Liver (tissue), 9 donors: ENCODE results near the gene TJP2. TPM values are rescaled to one million over a fixed set of nuclear protein-coding genes. Genes with fewer than 3 reads are reported as not detected.
A peak's percentile ranks its signal among the peaks of the same experiment; 100 is the strongest.

Source experiments
- DNase-seq: peaks from one replicate; pipeline ENCODE4 v3.0.0-alpha.2; 2017; ENCODE audit warnings: low spot score
- H3K27ac ChIP-seq, 2 donors: one replicate each; pipeline ENCODE4 v1.7.0; 2013; ENCODE audit warnings: inconsistent platforms in 2 of 2, low read length in 2 of 2, control low read depth in 1 of 2, low read depth in 1 of 2, mild to moderate bottlenecking in 1 of 2
- H3K27me3 ChIP-seq, 4 donors: one replicate each; pipeline versions ENCODE4 v1.6.1 to v1.7.0; 2013; ENCODE audit warnings: low read length in 3 of 4, inconsistent platforms in 1 of 4, mild to moderate bottlenecking in 1 of 4, moderate library complexity in 1 of 4; ENCODE audit not compliant: control insufficient read depth in 4 of 4, insufficient read depth in 4 of 4
- H3K36me3 ChIP-seq, 4 donors: one replicate each; pipeline versions ENCODE4 v1.6.1 to v1.7.0; 2013; ENCODE audit warnings: low read length in 3 of 4, mild to moderate bottlenecking in 3 of 4, low read depth in 1 of 4, moderate library complexity in 1 of 4; ENCODE audit not compliant: control insufficient read depth in 4 of 4, insufficient read depth in 3 of 4
- H3K4me1 ChIP-seq, 4 donors: one replicate each; pipeline versions ENCODE4 v1.6.1 to v1.7.0; 2013; ENCODE audit warnings: low read length in 3 of 4, mild to moderate bottlenecking in 3 of 4, moderate library complexity in 1 of 4; ENCODE audit not compliant: control insufficient read depth in 4 of 4, insufficient read depth in 4 of 4
- H3K4me3 ChIP-seq, 3 donors: one replicate each; pipeline versions ENCODE4 v1.6.1 to v1.7.0; 2013; ENCODE audit warnings: low read length in 3 of 3, control low read depth in 1 of 3, low read depth in 1 of 3, mild to moderate bottlenecking in 1 of 3
- H3K9ac ChIP-seq, 2 donors: one replicate each; pipeline ENCODE4 v1.7.0; 2013; ENCODE audit warnings: low read length in 2 of 2, mild to moderate bottlenecking in 2 of 2, moderate library complexity in 2 of 2, control low read depth in 1 of 2, low read depth in 1 of 2
- H3K9me3 ChIP-seq, 4 donors: one replicate each; pipeline versions ENCODE4 v1.6.1 to v1.7.0; 2013; ENCODE audit warnings: low read length in 3 of 4; ENCODE audit not compliant: control insufficient read depth in 4 of 4
- EGR1 ChIP-seq, 2 donors: IDR thresholded peaks; 2 replicates each; pipeline ENCODE4 v1.6.1; 2016 to 2018; ENCODE audit warnings: antibody characterized with exemption in 2 of 2, low read depth in 2 of 2
- FOXA1 ChIP-seq: IDR thresholded peaks from 2 replicates; pipeline ENCODE4 v1.6.1; 2016; ENCODE audit warnings: antibody characterized with exemption
- FOXA2 ChIP-seq: IDR thresholded peaks from 2 replicates; pipeline ENCODE4 v1.6.1; 2016; ENCODE audit warnings: antibody characterized with exemption
- GABPA ChIP-seq, 2 donors: IDR thresholded peaks in 1 of 2; conservative IDR thresholded peaks in 1 of 2; 2 replicates each; pipeline ENCODE4 v1.6.1; 2016; ENCODE audit warnings: antibody characterized with exemption in 2 of 2, mild to moderate bottlenecking in 1 of 2, moderate library complexity in 1 of 2
- HNF4A ChIP-seq, 2 donors: conservative IDR thresholded peaks; 2 replicates each; pipeline ENCODE4 v1.6.1; 2016; ENCODE audit warnings: antibody characterized with exemption in 2 of 2, mild to moderate bottlenecking in 2 of 2
- HNF4G ChIP-seq: IDR thresholded peaks from 2 replicates; pipeline ENCODE4 v1.6.1; 2016; ENCODE audit warnings: antibody characterized with exemption
- JUND ChIP-seq, 2 donors: IDR thresholded peaks; 2 replicates each; pipeline ENCODE4 v1.6.1; 2016; ENCODE audit warnings: antibody characterized with exemption in 2 of 2
- NR2F2 ChIP-seq: IDR thresholded peaks from 2 replicates; pipeline ENCODE4 v1.6.1; 2016; ENCODE audit warnings: antibody characterized with exemption
- RAD21 ChIP-seq, 2 donors: IDR thresholded peaks; 2 replicates each; pipeline ENCODE4 v1.6.1; 2016; ENCODE audit warnings: antibody characterized with exemption in 2 of 2, mild to moderate bottlenecking in 2 of 2
- RXRA ChIP-seq, 2 donors: IDR thresholded peaks; 2 replicates each; pipeline ENCODE4 v1.6.1; 2017 to 2018; ENCODE audit warnings: antibody characterized with exemption in 2 of 2, mild to moderate bottlenecking in 1 of 2
- SP1 ChIP-seq: IDR thresholded peaks from 2 replicates; pipeline ENCODE4 v1.6.1; 2018; ENCODE audit warnings: antibody characterized with exemption, mild to moderate bottlenecking
- TAF1 ChIP-seq: conservative IDR thresholded peaks from 2 replicates; pipeline ENCODE4 v1.6.1; 2016; ENCODE audit warnings: antibody characterized with exemption, mild to moderate bottlenecking
- YY1 ChIP-seq: IDR thresholded peaks from 2 replicates; pipeline ENCODE4 v1.6.1; 2016; ENCODE audit warnings: antibody characterized with exemption, mild to moderate bottlenecking
- WGBS: extraction: QIAGEN DNeasy Blood & Tissue Kit; methylation state at CpG from one replicate; pipeline ENCODE4 v1.1.7; 2013; 5-methylcytosine and 5-hydroxymethylcytosine counted together
- polyA plus RNA-seq, 2 donors: library from polyadenylated mRNA; stranded (reverse) in 1 of 2; unstranded in 1 of 2; fragments of 200-250 nt in 1 of 2; fragments of >200 nt in 1 of 2; fragmentation: Nextera tagmentation in 1 of 2; extraction: Ambion mirVana in 1 of 2; gene quantifications; one replicate each; pipeline versions ENCODE4 v1.2.1 to v1.2.3, GENCODE V29; 2013 to 2015
- total RNA-seq, 2 donors: library from RNA; depleted of rRNA; stranded (reverse); fragments of >200 nt; gene quantifications; one replicate each; pipeline ENCODE4 v1.2.3, GENCODE V29; 2014
- TF ChIP-seq, protein P1 (sequence below): IDR thresholded peaks from 2 replicates; pipeline ENCODE4 v1.6.1; 2016; ENCODE audit warnings: antibody characterized with exemption, mild to moderate bottlenecking
- TF ChIP-seq, protein P2 (sequence below): fragments of 150-350 bp; IDR thresholded peaks from 2 replicates; pipeline ENCODE4 v1.5.1; 2017; ENCODE audit warnings: improper control_type of control experiment, low read depth, low read length; ENCODE audit not compliant: missing input control
- TF ChIP-seq, protein P3 (sequence below): IDR thresholded peaks from 2 replicates; pipeline ENCODE4 v1.6.1; 2016; ENCODE audit warnings: antibody characterized with exemption
- TF ChIP-seq, protein P4 (sequence below): IDR thresholded peaks from 2 replicates; pipeline ENCODE4 v1.6.1; 2016; ENCODE audit warnings: antibody characterized with exemption
- donor health status: healthy.
- donor health status: healthy.
- donor health status: healthy.
- donor health status: healthy.
- donor health status: healthy.

TJP2 gene
- total and polyA plus RNA-seq, 4 donors: 23.2 to 74.0 (median 32.6) TPM

DNA sequence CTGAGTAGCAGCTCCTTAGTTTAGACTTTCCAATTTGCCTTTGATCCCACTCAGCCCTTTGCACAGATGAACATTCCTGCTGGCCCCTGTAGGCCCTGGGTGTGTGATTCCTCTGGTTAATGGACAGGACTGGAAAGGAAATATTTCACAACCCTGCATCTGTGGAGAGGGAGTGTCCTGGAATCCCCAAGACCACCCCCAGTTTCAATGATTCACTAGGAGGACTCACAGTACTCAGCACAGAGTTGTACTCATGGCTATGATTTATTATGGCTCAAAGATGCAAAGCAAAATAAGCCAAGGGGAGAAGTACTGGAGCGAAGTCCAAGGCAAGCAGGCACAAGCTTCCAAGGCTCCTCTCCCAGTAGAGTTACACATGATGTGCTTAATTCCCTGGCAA is 42.4 kb upstream of the TJP2 start:
- WGBS: 89% methylated on average over 1 of the region's 1 CpG
- DNase-seq: no peak
- Histone ChIP-seq H3K27me3 (no peaks in the 10 kb centered on the region), H3K9ac (no peak overlapping the region), H3K4me3 (no peak overlapping the region), H3K36me3 (peaks cover 0 to 5% (median 2%) of the 10 kb centered on the region in 4 donors), H3K4me1 (peaks cover 1 to 9% (median 7%) of the 10 kb centered on the region in 4 donors), H3K27ac (no peak overlapping the region), H3K9me3 (no peaks in the 10 kb centered on the region)
- peak in 1 of 2 donors; percentile 32 for TF ChIP-seq HNF4A (conservative IDR thresholded peaks at IDR 0.05)
- TF ChIP-seq SP1: peak; percentile 23
- TF ChIP-seq, protein P1, sequence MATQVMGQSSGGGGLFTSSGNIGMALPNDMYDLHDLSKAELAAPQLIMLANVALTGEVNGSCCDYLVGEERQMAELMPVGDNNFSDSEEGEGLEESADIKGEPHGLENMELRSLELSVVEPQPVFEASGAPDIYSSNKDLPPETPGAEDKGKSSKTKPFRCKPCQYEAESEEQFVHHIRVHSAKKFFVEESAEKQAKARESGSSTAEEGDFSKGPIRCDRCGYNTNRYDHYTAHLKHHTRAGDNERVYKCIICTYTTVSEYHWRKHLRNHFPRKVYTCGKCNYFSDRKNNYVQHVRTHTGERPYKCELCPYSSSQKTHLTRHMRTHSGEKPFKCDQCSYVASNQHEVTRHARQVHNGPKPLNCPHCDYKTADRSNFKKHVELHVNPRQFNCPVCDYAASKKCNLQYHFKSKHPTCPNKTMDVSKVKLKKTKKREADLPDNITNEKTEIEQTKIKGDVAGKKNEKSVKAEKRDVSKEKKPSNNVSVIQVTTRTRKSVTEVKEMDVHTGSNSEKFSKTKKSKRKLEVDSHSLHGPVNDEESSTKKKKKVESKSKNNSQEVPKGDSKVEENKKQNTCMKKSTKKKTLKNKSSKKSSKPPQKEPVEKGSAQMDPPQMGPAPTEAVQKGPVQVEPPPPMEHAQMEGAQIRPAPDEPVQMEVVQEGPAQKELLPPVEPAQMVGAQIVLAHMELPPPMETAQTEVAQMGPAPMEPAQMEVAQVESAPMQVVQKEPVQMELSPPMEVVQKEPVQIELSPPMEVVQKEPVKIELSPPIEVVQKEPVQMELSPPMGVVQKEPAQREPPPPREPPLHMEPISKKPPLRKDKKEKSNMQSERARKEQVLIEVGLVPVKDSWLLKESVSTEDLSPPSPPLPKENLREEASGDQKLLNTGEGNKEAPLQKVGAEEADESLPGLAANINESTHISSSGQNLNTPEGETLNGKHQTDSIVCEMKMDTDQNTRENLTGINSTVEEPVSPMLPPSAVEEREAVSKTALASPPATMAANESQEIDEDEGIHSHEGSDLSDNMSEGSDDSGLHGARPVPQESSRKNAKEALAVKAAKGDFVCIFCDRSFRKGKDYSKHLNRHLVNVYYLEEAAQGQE: no peak
- TF ChIP-seq RXRA (IDR thresholded peaks at IDR 0.05): peak in 1 of 2 donors; percentile 6
- TF ChIP-seq YY1: no peak
- peak in 1 of 2 donors; percentile 26 for TF ChIP-seq RAD21 (IDR thresholded peaks at IDR 0.05)
- no peak for TF ChIP-seq FOXA1

DNA sequence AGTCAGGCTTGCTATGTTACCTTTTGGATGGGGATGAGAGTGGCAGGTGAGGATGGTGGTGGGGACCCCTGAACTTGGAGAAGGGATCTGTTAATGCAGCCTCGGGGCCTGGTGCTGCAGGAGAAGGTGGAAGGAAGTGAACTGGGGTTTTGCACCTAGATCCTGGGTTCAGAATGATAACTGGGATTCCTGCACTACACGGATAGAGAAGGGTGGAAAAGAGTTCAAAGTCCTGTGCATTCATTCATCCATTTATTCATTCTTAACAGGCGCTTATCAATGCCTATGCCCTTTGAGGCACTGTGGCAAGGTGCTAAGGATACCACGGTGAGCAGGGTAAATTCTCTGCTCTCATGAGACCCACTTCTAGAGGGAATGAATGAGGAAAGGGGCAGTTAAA is 41.7 kb upstream of the TJP2 start:
- Histone ChIP-seq H3K4me1 (peaks cover 1 to 9% (median 7%) of the 10 kb centered on the region in 4 donors), H3K27me3 (no peaks in the 10 kb centered on the region), H3K4me3 (no peak overlapping the region), H3K36me3 (peaks cover 0 to 5% (median 2%) of the 10 kb centered on the region in 4 donors), H3K9ac (no peak overlapping the region), H3K9me3 (no peaks in the 10 kb centered on the region), H3K27ac (no peak overlapping the region)
- TF ChIP-seq TAF1 (no peak), RAD21 (IDR thresholded peaks at IDR 0.05) (no peak)
- TF ChIP-seq, protein P2, sequence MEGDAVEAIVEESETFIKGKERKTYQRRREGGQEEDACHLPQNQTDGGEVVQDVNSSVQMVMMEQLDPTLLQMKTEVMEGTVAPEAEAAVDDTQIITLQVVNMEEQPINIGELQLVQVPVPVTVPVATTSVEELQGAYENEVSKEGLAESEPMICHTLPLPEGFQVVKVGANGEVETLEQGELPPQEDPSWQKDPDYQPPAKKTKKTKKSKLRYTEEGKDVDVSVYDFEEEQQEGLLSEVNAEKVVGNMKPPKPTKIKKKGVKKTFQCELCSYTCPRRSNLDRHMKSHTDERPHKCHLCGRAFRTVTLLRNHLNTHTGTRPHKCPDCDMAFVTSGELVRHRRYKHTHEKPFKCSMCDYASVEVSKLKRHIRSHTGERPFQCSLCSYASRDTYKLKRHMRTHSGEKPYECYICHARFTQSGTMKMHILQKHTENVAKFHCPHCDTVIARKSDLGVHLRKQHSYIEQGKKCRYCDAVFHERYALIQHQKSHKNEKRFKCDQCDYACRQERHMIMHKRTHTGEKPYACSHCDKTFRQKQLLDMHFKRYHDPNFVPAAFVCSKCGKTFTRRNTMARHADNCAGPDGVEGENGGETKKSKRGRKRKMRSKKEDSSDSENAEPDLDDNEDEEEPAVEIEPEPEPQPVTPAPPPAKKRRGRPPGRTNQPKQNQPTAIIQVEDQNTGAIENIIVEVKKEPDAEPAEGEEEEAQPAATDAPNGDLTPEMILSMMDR: no peak
- DNase-seq: no peak
- WGBS: 84% methylated on average over 4 of the region's 4 CpGs

DNA sequence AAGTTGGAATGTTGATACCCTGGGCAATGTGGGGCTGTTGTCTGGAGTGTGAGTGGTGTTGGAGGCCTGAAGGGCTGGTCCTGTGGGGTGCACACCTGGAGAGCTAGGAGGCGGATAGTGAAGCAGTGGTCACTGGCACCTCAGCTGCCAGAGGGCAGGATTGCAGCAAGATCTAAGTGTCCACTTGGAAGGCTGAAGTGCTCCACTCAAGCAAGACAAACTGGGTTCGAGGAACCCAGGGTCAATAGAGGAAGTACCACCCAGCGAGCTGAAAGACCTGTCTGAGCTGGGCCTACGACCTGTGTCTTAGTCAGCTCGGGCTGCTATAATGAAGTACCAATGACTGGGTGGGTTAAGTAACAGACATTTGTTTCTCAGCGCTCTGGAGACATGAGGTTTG is 39.7 kb upstream of the TJP2 start:
- Histone ChIP-seq H3K9ac (no peak overlapping the region), H3K36me3 (peaks cover 1 to 10% (median 3%) of the 10 kb centered on the region in 4 donors), H3K9me3 (no peaks in the 10 kb centered on the region), H3K27ac (no peak overlapping the region), H3K27me3 (no peaks in the 10 kb centered on the region), H3K4me1 (peaks cover 1 to 9% (median 7%) of the 10 kb centered on the region in 4 donors), H3K4me3 (no peak overlapping the region)
- no peak for DNase-seq
- WGBS: 93% methylated on average over 6 of the region's 6 CpGs
- no peak for TF ChIP-seq FOXA1
- TF ChIP-seq RAD21 (IDR thresholded peaks at IDR 0.05): no peak
- no peak for TF ChIP-seq SP1
- TF ChIP-seq TAF1: no peak
- TF ChIP-seq RXRA (IDR thresholded peaks at IDR 0.05): no peak
- no peak for TF ChIP-seq FOXA2
- TF ChIP-seq GABPA (IDR thresholded peaks at IDR 0.05 in 1 of 2, conservative IDR thresholded peaks at IDR 0.05 in 1 of 2): no peak
- TF ChIP-seq, protein P2: no peak
- no peak for TF ChIP-seq EGR1 (IDR thresholded peaks at IDR 0.05; ENCODE audit: low read depth in 2 of 2)
- TF ChIP-seq HNF4A (conservative IDR thresholded peaks at IDR 0.05): no peak
- no peak for TF ChIP-seq NR2F2
- TF ChIP-seq YY1: no peak
- TF ChIP-seq JUND (IDR thresholded peaks at IDR 0.05): no peak
- TF ChIP-seq, protein P3, sequence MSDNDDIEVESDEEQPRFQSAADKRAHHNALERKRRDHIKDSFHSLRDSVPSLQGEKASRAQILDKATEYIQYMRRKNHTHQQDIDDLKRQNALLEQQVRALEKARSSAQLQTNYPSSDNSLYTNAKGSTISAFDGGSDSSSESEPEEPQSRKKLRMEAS: no peak
- TF ChIP-seq, protein P4, sequence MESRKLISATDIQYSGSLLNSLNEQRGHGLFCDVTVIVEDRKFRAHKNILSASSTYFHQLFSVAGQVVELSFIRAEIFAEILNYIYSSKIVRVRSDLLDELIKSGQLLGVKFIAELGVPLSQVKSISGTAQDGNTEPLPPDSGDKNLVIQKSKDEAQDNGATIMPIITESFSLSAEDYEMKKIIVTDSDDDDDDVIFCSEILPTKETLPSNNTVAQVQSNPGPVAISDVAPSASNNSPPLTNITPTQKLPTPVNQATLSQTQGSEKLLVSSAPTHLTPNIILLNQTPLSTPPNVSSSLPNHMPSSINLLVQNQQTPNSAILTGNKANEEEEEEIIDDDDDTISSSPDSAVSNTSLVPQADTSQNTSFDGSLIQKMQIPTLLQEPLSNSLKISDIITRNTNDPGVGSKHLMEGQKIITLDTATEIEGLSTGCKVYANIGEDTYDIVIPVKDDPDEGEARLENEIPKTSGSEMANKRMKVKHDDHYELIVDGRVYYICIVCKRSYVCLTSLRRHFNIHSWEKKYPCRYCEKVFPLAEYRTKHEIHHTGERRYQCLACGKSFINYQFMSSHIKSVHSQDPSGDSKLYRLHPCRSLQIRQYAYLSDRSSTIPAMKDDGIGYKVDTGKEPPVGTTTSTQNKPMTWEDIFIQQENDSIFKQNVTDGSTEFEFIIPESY: no peak
- no peak for TF ChIP-seq HNF4G
